HG02759 (cell line): Measurements from ENCODE around the gene NCAPD2.
"Not testable (repeated sequence)": the region's sequence is repeated elsewhere in the genome, so short reads cannot be mapped to it uniquely, and the experiment has no call there.

Source experiments
- ATAC-seq: cut with Tn5 transposase; IDR thresholded peaks from one replicate; pipeline ENCODE4 v1.9.1; 2021; ENCODE audit warnings: mild to moderate bottlenecking, moderate library complexity; ENCODE audit not compliant: unreplicated experiment

NCAPD2 gene

GRCh38 chr12:6546016-6546415, 52.1 kb downstream of the NCAPD2 start:
- ATAC-seq: no peak

GRCh38 chr12:6547566-6547965, 53.7 kb downstream of the NCAPD2 start:
- ATAC-seq: no peak

- ATAC-seq: no peak
These were observed 54.1 kb downstream of the NCAPD2 start for GRCh38 chr12:6547987-6548386.

- no peak for ATAC-seq
These were observed 54.7 kb downstream of the NCAPD2 start for GRCh38 chr12:6548556-6548955.

GRCh38 chr12:6548966-6549683, 55.2 kb downstream of the NCAPD2 start:
- ATAC-seq: no peak

- ATAC-seq: no peak
These were observed 55.8 kb downstream of the NCAPD2 start for GRCh38 chr12:6549684-6550151.

GRCh38 chr12:6550294-6551062, 56.6 kb downstream of the NCAPD2 start:
- no peak for ATAC-seq

GRCh38 chr12:6551063-6551461, 57.2 kb downstream of the NCAPD2 start:
- no peak for ATAC-seq

- no peak for ATAC-seq
These were observed 57.7 kb downstream of the NCAPD2 start for GRCh38 chr12:6551496-6552139.

- ATAC-seq: no peak
These were observed 58.2 kb downstream of the NCAPD2 start for GRCh38 chr12:6552140-6552551.

GRCh38 chr12:6553051-6553868, 59.4 kb downstream of the NCAPD2 start:
- no peak for ATAC-seq

- peak; percentile 60 for ATAC-seq
These were observed 60.5 kb downstream of the NCAPD2 start for GRCh38 chr12:6554168-6555017.

- ATAC-seq: peak; percentile 10
These were observed 61.3 kb downstream of the NCAPD2 start for GRCh38 chr12:6555018-6555691.

GRCh38 chr12:6556496-6556817, 62.6 kb downstream of the NCAPD2 start:
- ATAC-seq: not testable (repeated sequence)

- no peak for ATAC-seq
These were observed 63.0 kb downstream of the NCAPD2 start for GRCh38 chr12:6556857-6557256.

GRCh38 chr12:6558014-6558760, 64.3 kb downstream of the NCAPD2 start:
- ATAC-seq: not testable (repeated sequence)

- no peak for ATAC-seq
These were observed 65.6 kb downstream of the NCAPD2 start for GRCh38 chr12:6559500-6559899.

GRCh38 chr12:6560501-6561205, 66.8 kb downstream of the NCAPD2 start:
- ATAC-seq: no peak
